CD4-positive, alpha-beta T cell (primary cell): ENCODE data around the gene ZMAT3. TPM values are rescaled to one million over a fixed set of nuclear protein-coding genes. Genes with fewer than 3 reads are reported as not detected.

ENCODE experiments used
- ATAC-seq: fragments of 200-7000 bp; cut with Tn5 transposase; one replicate; pipeline ENCODE4 v1.10.0; 2022; ENCODE audit warnings: mild to moderate bottlenecking; ENCODE audit not compliant: poor library complexity
- CTCF ChIA-PET: fragments of 350-600 bp; sonication (Branson Sonifier 250); formaldehyde crosslinking; loops from one replicate; lab custom pipeline; 2021; ENCODE audit warnings: antibody characterized with exemption, inconsistent platforms; lab: Charles Lee
- POLR2A ChIA-PET: fragments of 350-600 bp; sonication (Branson Sonifier 250); formaldehyde crosslinking; loops from one replicate; lab custom pipeline; 2021; ENCODE audit warnings: antibody characterized with exemption, inconsistent platforms; lab: Charles Lee
- DNase-seq, 14 experiments: peaks; one replicate each; pipeline ENCODE4 v3.0.0-alpha.2; 2013 to 2020; ENCODE audit warnings: mixed read lengths in 2 of 14
- H3K27ac ChIP-seq, 2 donors: one replicate each; pipeline versions ENCODE4 v1.5.1 to v1.7.0; 2013; ENCODE audit warnings: low read length in 2 of 2, low read depth in 1 of 2, mild to moderate bottlenecking in 1 of 2
- H3K27me3 ChIP-seq, 2 experiments: 1 replicate in 1 of 2; 2 replicates in 1 of 2; pipeline versions ENCODE4 v1.6.1 to v1.7.0; 2013; ENCODE audit warnings: low read length in 2 of 2, control low read depth in 1 of 2, mild to moderate bottlenecking in 1 of 2, moderate library complexity in 1 of 2; ENCODE audit not compliant: insufficient read depth in 2 of 2, control insufficient read depth in 1 of 2
- H3K36me3 ChIP-seq: one replicate; pipeline ENCODE4 v1.6.1; 2013; ENCODE audit warnings: low read length, control low read depth; ENCODE audit not compliant: insufficient read depth
- H3K4me1 ChIP-seq: one replicate; pipeline ENCODE4 v1.6.1; 2013; ENCODE audit warnings: low read length, control low read depth; ENCODE audit not compliant: insufficient read depth
- H3K4me3 ChIP-seq: one replicate; pipeline ENCODE4 v1.5.1; 2013; ENCODE audit warnings: mild to moderate bottlenecking, low read length, moderate library complexity
- H3K9me3 ChIP-seq, 2 experiments: 1 replicate in 1 of 2; 2 replicates in 1 of 2; pipeline versions ENCODE4 v1.6.1 to v1.7.0; 2013; ENCODE audit warnings: low read length in 2 of 2, mild to moderate bottlenecking in 2 of 2, control low read depth in 1 of 2, moderate library complexity in 1 of 2; ENCODE audit not compliant: control insufficient read depth in 1 of 2, insufficient read depth in 1 of 2
- H3K27ac Mint-ChIP-seq: one replicate; pipeline ENCODE4 v1.8.0; 2020; ENCODE audit warnings: mixed read lengths
- H3K27me3 Mint-ChIP-seq: one replicate; pipeline ENCODE4 v1.8.0; 2021; ENCODE audit warnings: mixed read lengths
- H3K36me3 Mint-ChIP-seq: one replicate; pipeline ENCODE4 v1.8.0; 2021; ENCODE audit warnings: low read depth, mixed read lengths
- H3K4me1 Mint-ChIP-seq: one replicate; pipeline ENCODE4 v1.8.0; 2021; ENCODE audit warnings: low read depth, mixed read lengths
- H3K4me3 Mint-ChIP-seq: one replicate; pipeline ENCODE4 v1.8.0; 2020; ENCODE audit warnings: mild to moderate bottlenecking, mixed read lengths
- H3K9me3 Mint-ChIP-seq: one replicate; pipeline ENCODE4 v1.8.0; 2020; ENCODE audit warnings: mixed read lengths
- intact Hi-C, 2 experiments: fragments of 100-400 bp; cut with DNase I in 1 of 2; cut with micrococcal nuclease in 1 of 2; formaldehyde crosslinking; loops; one replicate each; pipeline versions ENCODE4 v1.15.1 to v1.9.0; 2023 to 2025; cut with DNase I, micrococcal nuclease
- total RNA-seq, 174 experiments: library from RNA in 2 of 174; stranded (reverse) in 2 of 174; gene quantifications; one replicate each; pipeline ENCODE4 v1.2.3 and lab custom pipeline; 2021 to 2026
- TF ChIP-seq, protein P1 (sequence below): fragments of 200-600 bp; IDR thresholded peaks from one replicate; pipeline ENCODE4 v1.8.0; 2022; ENCODE audit warnings: antibody characterized with exemption, mild to moderate bottlenecking

ZMAT3 gene
- total RNA-seq, 2 experiments from 2014 or later, result 10.2 to 13.0 TPM

DNA sequence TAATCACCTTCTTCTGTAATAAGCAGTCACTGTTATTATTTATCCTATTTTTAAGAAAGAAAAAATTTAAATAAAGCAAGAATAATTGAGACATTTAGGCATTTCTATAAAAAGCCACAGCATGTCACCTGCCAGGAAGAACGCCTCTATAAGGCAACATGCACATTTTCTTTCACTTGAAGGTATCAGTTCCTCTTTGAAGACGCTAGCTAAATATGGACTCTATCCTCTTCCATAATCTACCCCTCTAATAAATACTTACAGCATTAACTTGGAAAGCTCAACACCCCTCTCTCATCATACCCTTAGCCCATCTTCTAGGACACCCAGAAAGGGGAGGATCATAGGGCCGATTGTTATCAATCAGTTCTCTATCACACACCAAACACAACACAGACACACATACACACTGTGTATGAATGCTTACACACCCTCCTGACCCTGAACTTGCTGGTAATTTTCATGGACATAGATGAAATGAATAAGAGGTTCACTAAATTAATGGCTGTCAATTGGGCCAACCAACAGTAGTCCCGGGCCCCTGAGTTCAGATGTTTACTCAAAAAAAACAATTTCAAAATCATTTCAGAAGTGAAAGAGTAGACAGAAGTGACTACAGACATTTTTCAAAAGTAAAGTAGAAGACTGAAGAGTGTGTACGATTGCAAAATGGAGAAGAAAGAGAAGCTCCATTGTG, 102.5 kb downstream of the ZMAT3 start:
- peaks cover 0 to 5% of the 10 kb centered on the region in 2 experiments for H3K9me3 ChIP-seq
- no peaks in the 10 kb centered on the region for H3K27me3 Mint-ChIP-seq
- H3K4me3 Mint-ChIP-seq, result no peak overlapping the region
- H3K4me1 Mint-ChIP-seq, result peaks cover 17% of the 10 kb centered on the region
- peaks cover 6% of the 10 kb centered on the region for H3K9me3 Mint-ChIP-seq
- intact Hi-C loops, result no loop called here
- CTCF ChIA-PET, result no interaction called here
- H3K27ac Mint-ChIP-seq, result no peak overlapping the region
- no peak for ATAC-seq
- H3K27ac ChIP-seq, result no peak overlapping the region
- DNase-seq, result no peak
- H3K4me3 ChIP-seq, result no peak overlapping the region
- H3K27me3 ChIP-seq, result no peaks in the 10 kb centered on the region
- H3K36me3 Mint-ChIP-seq, result peaks cover 10% of the 10 kb centered on the region
- POLR2A ChIA-PET, result no interaction called here
- H3K36me3 ChIP-seq, result no peaks in the 10 kb centered on the region
- H3K4me1 ChIP-seq, result peaks cover 2% of the 10 kb centered on the region
- TF ChIP-seq, protein P1, sequence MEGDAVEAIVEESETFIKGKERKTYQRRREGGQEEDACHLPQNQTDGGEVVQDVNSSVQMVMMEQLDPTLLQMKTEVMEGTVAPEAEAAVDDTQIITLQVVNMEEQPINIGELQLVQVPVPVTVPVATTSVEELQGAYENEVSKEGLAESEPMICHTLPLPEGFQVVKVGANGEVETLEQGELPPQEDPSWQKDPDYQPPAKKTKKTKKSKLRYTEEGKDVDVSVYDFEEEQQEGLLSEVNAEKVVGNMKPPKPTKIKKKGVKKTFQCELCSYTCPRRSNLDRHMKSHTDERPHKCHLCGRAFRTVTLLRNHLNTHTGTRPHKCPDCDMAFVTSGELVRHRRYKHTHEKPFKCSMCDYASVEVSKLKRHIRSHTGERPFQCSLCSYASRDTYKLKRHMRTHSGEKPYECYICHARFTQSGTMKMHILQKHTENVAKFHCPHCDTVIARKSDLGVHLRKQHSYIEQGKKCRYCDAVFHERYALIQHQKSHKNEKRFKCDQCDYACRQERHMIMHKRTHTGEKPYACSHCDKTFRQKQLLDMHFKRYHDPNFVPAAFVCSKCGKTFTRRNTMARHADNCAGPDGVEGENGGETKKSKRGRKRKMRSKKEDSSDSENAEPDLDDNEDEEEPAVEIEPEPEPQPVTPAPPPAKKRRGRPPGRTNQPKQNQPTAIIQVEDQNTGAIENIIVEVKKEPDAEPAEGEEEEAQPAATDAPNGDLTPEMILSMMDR, result no peak

Other genes with a start within 250 kb of the ZMAT3 start
- 10 to 100 TPM; 57.1 to 63.1 TPM for gene PIK3CA, start 76.5 kb upstream of the ZMAT3 start, total RNA-seq
- gene KCNMB3, start 179.3 kb upstream of the ZMAT3 start, total RNA-seq, result under 1 TPM; 0.58 to 0.70 TPM